HCT116 (cell line): Measurements from ENCODE around the gene AGAP6.
"Not testable (repeated sequence)": the region's sequence is repeated elsewhere in the genome, so short reads cannot be mapped to it uniquely, and the experiment has no call there.

Experiments used
- CTCF ChIP-seq, 3 experiments: fragments of 200-600 bp in 1 of 3; sonication (generic) in 1 of 3; IDR thresholded peaks in 2 of 3; conservative IDR thresholded peaks in 1 of 3; 2 replicates each; pipeline ENCODE4 v1.5.1; 2012 to 2017; ENCODE audit warnings: low read depth in 2 of 3, low read length in 2 of 3, antibody characterized with exemption in 1 of 3, borderline replicate concordance in 1 of 3, control low read depth in 1 of 3, mild to moderate bottlenecking in 1 of 3, mixed read lengths in 1 of 3, mixed run types in 1 of 3, moderate library complexity in 1 of 3; ENCODE audit not compliant: insufficient read depth in 1 of 3
- JUND ChIP-seq: IDR thresholded peaks from 2 replicates; pipeline ENCODE4 v1.6.1; 2012
- POLR2A ChIP-seq: IDR thresholded peaks from 2 replicates; pipeline ENCODE4 v1.7.0; 2011; ENCODE audit warnings: borderline replicate concordance; ENCODE audit not compliant: insufficient read depth, insufficient read length; ENCODE audit errors: extremely low read depth
- RAD21 ChIP-seq: IDR thresholded peaks from 2 replicates; pipeline ENCODE4 v1.6.1; 2012; ENCODE audit warnings: low read depth, mild to moderate bottlenecking
- ZFX ChIP-seq: fragments of 450-650 bp; IDR thresholded peaks from 2 replicates; pipeline ENCODE4 v1.6.1; 2017
- ZNF274 ChIP-seq: fragments of 200-500 bp; sonication (Bioruptor generic); IDR thresholded peaks from 2 replicates; pipeline ENCODE4 v1.6.1; 2014; ENCODE audit warnings: mild to moderate bottlenecking, low read depth, low read length, inconsistent platforms
- TF ChIP-seq, protein P1 (sequence below): IDR thresholded peaks from 2 replicates; pipeline ENCODE4 v1.6.1; 2012; ENCODE audit warnings: low read depth

DNA sequence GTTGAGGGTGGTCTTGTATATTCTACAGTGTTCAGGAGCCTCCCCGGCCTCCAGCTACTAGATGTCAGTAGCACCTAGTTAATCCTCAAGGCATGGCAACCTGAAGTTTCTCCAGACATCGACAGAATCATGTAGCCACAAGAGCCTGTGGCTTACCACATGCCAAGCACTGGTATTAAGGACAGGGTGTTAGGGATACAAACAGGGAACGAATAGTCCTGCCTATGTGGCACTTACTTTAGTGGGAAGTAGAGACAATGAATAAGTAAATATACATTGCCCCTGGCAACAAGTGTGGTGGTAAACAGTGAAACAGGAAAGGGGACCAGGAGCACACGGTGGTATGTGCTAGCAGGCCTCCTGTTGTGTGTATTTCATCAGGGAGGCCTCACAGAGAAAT is 47.1 kb downstream of the AGAP6 start:
- not testable (repeated sequence) for TF ChIP-seq RAD21; POLR2A; ZNF274; CTCF (IDR thresholded peaks at IDR 0.05 in 2 of 3, conservative IDR thresholded peaks at IDR 0.05 in 1 of 3; ENCODE audit: borderline replicate concordance in 1 of 3, insufficient read depth in 1 of 3, low read depth in 2 of 3, low read length in 2 of 3); ZFX; JUND
- TF ChIP-seq, protein P1, sequence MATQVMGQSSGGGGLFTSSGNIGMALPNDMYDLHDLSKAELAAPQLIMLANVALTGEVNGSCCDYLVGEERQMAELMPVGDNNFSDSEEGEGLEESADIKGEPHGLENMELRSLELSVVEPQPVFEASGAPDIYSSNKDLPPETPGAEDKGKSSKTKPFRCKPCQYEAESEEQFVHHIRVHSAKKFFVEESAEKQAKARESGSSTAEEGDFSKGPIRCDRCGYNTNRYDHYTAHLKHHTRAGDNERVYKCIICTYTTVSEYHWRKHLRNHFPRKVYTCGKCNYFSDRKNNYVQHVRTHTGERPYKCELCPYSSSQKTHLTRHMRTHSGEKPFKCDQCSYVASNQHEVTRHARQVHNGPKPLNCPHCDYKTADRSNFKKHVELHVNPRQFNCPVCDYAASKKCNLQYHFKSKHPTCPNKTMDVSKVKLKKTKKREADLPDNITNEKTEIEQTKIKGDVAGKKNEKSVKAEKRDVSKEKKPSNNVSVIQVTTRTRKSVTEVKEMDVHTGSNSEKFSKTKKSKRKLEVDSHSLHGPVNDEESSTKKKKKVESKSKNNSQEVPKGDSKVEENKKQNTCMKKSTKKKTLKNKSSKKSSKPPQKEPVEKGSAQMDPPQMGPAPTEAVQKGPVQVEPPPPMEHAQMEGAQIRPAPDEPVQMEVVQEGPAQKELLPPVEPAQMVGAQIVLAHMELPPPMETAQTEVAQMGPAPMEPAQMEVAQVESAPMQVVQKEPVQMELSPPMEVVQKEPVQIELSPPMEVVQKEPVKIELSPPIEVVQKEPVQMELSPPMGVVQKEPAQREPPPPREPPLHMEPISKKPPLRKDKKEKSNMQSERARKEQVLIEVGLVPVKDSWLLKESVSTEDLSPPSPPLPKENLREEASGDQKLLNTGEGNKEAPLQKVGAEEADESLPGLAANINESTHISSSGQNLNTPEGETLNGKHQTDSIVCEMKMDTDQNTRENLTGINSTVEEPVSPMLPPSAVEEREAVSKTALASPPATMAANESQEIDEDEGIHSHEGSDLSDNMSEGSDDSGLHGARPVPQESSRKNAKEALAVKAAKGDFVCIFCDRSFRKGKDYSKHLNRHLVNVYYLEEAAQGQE: not testable (repeated sequence)
